Measurements from ENCODE around the gene NARF.

The NARF gene

DNA sequence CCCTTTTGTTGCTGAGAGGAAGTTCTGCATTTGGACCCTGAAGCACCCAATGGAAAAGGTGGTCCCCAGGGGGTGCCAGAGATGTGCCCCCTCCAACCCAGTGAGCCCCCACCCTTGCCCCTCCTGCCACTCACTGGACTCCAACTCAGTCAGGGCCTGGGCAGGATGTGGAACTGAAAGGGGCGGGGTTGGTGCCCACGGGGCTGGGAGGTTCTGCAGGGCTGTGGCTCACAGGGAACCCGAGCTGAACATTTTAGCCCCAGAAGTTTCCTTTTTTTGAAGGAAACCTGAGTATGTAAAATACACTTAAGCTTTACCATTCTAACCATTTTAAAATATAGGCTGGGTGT is 24.4 kb upstream of the NARF start:
- no peak for DNase-seq (ENCODE audit: low spot score)

DNA sequence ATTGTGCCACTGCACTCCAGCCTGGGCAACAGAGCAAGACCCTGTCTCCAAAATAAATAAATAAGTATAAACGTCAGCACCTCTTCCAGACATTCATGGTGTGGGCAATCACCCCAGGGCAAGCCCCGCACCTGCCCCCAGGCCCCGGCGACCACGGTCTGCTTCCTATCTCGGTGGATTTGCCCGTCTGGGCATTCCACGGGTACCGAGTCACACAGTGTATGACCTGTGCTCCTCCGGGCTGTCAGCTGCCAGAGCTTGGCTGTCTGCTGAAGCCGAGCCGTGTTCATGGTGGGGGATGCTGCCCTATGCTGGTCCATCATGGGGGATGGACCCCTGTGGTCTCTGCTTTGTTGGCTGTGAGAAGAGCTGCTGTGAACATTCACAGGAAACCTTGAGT is 23.4 kb upstream of the NARF start:
- no peak for DNase-seq (ENCODE audit: low spot score)

- no peak for DNase-seq (ENCODE audit: low spot score)
These were observed 22.6 kb upstream of the NARF start for GRCh38 chr17:82435601-82436583.

- no peak for DNase-seq (ENCODE audit: low spot score)
These were observed 21.8 kb upstream of the NARF start for GRCh38 chr17:82436601-82437324.

GRCh38 chr17:82437325-82437668 is 21.2 kb upstream of the NARF start:
- DNase-seq (ENCODE audit: low spot score) = no peak

- no peak for DNase-seq (ENCODE audit: low spot score)
These were observed 19.9 kb upstream of the NARF start for GRCh38 chr17:82438401-82439193.

DNA sequence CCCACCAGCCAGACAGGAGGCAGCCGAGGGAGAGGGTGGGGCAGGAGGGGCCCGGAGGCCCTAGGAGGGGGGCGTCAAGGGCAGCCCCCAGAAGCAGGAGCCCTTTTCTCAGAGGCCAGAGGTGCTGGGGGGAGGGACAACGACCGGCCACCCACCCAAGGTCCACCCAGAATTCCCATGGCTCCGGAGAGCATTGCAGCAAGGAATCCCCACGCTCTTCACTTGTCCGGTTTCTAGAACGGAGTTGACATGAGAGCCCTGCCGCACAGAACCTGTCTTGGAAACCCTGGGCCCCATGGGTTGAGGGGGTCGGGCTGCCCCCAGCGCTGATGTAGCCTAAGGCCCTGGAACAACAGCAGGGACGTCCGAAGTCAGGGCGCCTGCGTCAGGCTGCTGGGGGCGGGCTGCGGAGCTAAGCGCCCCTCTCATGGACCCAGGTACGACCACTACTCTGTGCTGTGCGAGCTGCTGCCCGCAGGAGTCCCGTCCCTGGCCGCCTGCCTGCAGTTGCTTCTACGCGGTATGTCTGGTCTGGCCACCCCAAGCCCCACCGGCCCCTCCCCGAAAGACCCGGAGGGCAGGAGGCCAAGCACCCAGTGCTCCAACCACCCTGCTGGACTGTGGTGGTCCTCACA is 19.2 kb upstream of the NARF start:
- no peak for DNase-seq (ENCODE audit: low spot score)

DNA sequence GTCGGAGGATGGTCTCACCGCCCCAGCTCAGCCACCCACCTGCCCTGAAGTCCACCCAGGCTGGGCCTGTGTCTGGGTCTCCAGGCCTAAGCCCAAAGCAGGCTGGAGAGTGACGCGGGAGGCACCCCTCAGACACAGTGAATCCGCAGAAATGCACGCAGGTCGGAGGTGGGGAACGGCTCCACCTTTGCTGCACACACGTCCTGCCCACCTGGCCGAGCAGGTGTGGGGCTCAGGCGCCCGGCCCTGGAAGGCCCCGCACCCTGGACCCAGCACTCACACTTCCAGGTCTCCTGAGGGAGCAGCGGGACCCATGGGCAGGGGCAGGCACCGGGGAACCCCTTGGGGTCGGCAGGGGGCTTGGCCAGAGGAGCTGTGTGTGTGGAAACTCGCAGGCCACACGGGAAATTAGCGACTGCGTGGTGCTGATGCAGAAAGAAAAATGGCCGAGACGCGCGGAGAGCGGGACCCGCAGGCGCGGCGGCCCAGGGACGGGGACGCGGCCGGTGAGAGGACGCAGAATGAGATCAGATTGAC is 18.6 kb upstream of the NARF start:
- no peak for DNase-seq (ENCODE audit: low spot score)

DNA sequence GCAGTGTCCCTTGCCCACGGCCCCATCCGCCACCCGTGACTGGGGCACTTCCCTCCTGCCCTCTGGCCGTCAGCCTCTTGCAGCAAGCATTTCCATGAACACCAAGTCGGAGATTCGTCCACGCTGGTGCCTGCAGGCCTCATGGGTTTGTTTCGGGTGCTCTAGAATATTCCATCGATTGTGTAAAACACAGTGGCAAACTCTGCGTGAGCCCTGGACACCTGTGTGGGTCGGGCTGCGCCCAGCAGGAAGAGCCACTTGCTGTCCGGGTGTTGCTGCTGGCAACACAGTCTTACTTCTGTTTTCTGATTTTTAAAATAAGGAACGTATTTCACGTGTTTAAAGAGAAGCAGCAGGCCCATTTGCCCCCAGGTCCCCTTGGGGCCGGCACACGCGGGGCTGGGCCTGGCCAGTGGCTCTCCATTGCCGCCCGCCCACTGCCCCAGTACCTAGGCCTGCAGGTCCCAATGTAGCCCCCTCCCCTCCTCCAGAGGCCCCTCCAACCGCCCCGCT is 18.0 kb upstream of the NARF start:
- no peak for DNase-seq (ENCODE audit: low spot score)

GRCh38 chr17:82440991-82441627 is 17.4 kb upstream of the NARF start:
- no peak for DNase-seq (ENCODE audit: low spot score)

DNA sequence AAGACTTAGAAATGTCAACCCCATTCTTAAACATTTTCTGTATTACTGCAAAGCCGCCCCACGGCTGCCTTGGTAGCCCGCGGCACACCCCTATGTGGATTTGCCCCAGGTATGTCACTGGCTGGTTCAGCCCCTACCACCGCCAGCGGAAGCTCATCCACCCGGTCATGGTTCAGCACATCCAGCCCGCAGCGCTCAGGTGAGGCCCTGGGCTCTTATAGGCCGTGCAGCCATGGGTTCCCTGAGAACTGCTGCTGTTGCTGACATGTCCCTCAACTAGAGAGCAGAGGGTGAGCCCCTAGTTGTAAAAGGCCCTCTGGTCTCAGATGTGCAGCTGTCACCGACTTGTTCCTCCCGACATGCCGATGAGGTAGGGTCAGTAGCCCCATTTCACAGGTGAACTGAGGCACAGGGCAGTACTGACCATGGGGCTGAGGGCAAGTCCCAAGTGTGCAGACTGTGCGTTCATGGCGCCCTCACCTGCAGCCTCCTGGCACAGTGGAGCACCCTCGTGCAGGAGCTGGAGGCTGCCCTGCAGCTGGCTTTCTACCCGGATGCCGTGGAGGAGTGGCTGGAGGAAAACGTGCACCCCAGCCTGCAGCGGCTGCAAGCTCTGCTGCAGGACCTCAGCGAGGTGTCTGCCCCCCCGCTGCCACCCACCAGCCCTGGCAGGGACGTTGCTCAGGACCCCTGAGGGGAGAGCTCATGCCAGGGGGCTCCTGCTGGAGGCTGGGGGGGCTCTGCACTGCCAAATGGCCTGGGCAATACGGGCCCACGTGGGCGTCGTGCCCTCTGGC is 16.7 kb upstream of the NARF start:
- no peak for DNase-seq (ENCODE audit: low spot score)

DNA sequence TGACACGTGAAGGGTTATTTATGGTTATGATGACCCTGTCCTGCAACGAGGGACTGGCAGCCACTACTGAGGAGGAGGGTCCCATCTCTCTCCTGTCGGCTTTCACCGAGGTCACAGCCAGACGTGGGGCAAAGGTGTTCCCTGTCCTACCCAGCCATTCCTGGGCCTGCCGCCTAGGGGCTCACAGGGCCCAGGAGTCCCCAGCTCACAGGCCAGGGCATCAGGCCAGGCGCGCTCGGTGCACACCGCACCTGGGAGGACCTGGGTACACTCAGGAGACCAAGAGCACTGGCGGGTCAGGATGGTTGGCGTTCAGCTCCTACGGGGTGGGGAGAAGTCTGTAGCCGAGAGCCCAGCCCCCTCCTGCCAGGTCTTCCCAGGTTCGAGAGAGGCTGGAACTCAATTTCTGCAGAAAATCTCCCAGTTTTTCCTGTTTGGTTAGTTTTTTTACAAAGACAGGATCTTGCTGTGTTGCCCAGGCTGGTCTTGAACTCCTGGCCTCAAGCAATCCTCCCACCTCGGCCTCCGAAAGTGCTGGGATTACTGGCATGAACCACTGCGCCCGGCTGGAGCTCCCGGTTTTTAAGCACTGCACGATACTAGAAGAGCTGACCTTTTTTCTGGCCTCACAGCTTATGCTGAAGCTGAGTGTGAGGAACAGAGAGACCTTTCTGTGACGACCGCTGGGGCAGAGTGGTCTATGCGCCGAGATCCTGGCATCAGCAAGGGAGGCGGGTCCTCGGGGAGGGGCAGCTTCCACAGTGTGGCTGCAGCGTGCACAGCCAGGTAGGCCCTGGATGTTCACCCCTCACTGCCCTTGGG is 15.7 kb upstream of the NARF start:
- DNase-seq (ENCODE audit: low spot score) = no peak

- no peak for DNase-seq (ENCODE audit: low spot score)
These were observed 14.9 kb upstream of the NARF start for GRCh38 chr17:82443465-82444283.

GRCh38 chr17:82444284-82444893 is 14.2 kb upstream of the NARF start:
- no peak for DNase-seq (ENCODE audit: low spot score)

GRCh38 chr17:82444941-82445521 is 13.5 kb upstream of the NARF start:
- DNase-seq (ENCODE audit: low spot score) = no peak

- DNase-seq (ENCODE audit: low spot score) = no peak
These were observed 13.0 kb upstream of the NARF start for GRCh38 chr17:82445542-82445941.

GRCh38 chr17:82446124-82446523 is 12.4 kb upstream of the NARF start:
- no peak for DNase-seq (ENCODE audit: low spot score)

- no peak for DNase-seq (ENCODE audit: low spot score)
These were observed 11.9 kb upstream of the NARF start for GRCh38 chr17:82446649-82447048.
